CD4-positive, alpha-beta T cell treated with Interleukin-6 at 100 ng/mL for 8 hours (primary cell): ENCODE measurements around the gene INSYN2B.

ENCODE experiments used
- DNase-seq: peaks from one replicate; pipeline ENCODE4 v3.0.0-alpha.2; 2020; ENCODE audit warnings: mixed read lengths, low spot score

INSYN2B gene

DNA sequence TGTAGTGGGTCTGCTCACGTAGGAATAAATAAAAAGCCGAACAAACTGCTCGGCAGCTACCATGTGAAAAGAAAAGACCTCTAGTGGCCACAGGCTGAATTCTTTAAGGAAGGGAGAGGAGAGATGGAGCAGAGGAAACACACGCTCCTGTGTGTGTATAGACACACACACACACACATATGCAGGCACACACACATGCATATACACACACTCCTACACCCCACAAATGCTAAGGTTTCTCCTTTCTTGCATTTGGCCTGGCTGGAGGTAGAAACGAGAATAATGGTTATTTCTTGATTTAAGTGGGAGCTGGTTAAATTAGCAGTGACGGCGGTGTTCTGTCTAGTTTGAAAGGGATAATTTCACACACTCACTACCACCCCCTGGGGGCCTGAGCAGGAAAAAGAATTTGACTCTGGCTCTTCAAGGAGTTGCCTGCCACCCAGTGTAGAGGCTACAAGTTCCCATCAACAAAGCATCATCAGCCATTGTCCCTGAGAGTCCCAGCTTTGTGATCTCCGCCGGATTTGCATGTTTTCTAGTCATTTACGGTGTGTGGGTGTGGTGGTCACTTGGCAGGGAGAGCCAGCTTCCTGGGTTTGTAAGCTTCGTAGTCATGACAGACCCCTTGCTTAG is at the start of gene INSYN2B:
Gene INSYN2B, minus strand, starts transcription at position 78 of the 636 bp plus-strand sequence. CDS start 96,597 bp downstream, outside the sequence.
- DNase-seq: no peak

DNA sequence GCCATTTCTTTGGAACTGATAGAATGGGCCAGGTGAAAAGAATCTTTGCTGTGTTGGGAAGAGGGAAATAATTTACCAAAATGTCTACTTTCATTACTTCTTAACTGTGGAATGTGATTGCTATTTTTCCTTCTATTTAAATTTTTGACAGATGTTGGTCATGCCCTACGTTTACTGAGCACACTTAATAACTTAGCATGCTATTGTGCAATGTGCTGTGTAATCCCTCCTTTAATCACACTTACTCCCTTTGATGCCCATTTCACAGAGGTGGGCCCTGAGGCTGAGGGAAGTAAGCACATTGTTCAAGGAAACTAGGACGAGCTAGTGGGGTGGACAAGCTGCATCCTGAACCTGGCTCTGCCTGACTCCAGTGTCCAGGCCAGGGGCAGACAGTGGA is 47.8 kb upstream of the INSYN2B start:
- DNase-seq: no peak

DNA sequence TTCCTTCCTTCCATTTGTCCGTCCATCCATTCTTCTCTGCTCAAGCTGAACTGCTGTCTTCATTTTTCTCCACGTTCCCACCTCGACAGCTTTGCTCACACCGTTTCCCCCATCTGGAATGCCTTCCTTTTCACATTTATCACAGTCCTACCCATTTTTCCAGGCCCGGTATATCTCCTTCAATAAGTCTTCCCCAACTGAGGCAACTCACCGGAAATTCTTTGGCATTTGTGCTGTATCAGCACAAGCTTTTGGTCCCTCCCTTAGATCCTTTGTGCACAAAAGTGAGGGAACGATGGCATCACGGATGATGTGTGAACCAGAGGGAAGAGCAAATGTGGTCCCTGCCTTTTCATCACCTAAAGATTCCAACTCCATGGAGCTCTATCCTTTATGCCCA is 45.6 kb upstream of the INSYN2B start:
- no peak for DNase-seq

DNA sequence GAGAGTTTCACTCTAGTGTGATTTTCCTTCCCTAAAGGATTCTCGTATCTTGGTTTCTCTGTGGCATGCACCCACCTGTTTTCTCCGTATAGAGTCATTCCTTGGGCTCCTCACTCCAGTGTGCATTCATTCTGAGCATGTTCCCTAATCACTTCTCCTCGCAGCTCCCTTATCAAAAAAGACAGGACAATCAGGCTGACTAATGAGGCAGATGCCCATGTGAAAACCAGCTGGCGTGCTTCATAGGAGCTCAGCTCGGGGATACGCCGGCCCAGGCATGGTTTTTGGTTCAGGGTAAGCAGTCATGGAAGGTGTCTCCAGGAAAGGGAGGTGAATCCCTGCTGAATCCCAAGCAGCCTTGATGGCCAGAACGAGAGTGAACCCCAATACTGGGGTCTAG is 41.2 kb upstream of the INSYN2B start:
- DNase-seq: no peak

DNA sequence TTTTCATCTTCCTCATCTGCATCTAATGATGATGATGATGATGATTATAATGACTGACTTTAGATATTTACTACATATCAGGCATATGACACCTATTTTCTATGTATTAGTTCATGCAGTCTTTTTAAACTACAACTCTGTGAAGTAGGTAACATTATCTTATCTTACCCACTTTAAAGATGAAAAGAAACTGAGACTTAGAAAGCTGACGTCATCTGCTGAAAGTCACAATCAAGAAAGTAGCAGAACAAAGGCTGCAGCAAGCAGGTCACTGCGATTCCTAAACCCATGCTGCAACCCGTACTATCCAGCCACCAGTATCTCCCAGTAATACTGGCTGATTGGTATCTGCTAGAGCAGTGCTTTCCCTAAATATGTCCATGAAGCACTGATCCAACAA is 40.1 kb upstream of the INSYN2B start:
- no peak for DNase-seq

DNA sequence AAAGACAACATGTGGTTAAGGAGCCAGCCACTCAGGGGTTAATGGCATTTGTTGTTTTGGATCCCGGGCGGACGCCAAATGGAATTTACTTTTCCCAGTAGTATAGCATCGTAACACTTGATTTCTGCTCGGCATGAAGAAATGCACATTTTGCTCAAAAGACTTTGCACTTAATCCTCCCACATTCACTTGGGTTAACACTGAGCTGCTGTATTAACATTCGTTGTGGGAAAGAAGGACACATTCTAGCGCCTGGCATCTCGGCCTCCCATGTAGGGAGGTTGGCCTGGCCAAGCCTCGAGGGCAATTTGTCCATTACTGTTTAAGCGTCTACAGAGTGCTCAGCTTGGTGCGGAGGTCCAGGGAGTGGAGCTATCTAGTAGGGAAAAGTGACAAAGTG is 32.3 kb upstream of the INSYN2B start:
- DNase-seq: no peak

DNA sequence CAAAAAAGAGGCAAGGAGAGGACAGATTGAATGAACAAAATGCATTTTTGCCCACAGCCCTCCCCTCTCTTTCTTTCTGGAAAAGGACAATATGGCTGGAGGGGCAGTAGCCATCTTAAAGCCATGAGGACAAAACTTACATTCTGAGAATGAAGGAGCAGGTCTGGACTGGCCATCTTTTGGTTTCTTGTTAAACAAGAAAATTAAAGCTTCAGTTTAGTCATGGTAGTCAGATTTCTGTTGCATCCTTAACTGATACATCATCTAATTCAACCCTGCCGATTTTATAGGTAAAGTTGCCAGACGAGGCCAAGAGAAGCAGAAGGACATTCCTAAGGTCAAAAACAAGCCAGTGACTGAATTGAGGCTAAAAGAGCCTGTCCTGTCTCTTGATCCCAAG is 31.5 kb upstream of the INSYN2B start:
- DNase-seq: no peak

DNA sequence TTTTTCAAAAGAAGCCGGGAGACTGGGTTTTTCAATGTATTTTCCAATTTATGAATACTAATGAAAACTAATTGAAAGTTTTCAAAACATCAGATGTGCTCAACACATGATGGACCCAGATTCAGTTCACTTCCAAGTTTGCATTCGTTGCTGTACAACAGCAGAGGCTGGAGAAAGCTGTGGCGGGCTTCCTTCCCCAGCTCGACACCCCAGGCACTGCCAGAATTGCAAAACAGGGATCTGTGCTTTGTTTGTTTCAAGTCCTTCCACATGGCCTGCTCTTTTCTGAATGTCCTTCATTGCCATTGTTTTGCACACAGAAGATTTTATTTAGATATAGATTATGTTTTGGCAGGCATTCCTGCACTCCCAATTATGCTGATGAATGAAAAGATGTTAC is 30.3 kb upstream of the INSYN2B start:
- DNase-seq: no peak

DNA sequence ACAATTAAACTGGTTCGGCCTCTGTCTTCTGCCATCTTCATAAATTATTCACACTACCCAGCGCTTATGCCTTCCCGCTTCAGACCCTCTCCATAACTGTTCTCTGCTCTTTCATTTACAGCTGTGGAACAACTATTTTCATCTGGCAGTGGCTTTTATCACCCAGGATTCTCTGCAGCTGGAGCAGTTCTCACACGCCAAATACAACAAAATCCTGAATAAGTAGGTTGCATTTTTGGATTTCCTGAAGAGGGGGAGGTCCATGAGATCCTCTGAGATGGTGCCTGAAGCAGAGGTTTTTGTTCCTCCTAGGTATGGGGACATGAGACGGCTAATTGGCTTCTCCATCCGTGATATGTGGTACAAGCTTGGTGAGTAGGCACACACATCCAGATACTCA is 28.1 kb upstream of the INSYN2B start:
- no peak for DNase-seq

DNA sequence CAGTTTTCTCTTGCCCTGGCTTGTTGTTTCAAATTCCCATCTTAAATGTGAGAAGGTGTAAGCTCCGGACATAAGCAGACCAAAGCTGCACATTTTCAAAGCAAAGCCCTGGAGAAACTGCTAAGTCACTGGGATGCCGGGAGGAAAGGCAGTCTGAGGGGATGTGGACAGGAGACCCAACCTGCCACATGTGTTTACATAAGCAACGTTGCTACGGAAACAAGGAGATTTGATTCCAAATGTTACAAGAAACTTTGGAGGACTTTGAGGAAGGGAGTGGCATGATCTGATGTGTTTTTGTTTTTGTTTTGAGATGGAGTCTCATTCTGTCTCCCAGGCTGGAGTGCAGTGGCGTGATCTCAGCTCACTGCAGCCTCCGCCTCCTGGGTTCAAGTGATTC is 25.7 kb upstream of the INSYN2B start:
- no peak for DNase-seq

DNA sequence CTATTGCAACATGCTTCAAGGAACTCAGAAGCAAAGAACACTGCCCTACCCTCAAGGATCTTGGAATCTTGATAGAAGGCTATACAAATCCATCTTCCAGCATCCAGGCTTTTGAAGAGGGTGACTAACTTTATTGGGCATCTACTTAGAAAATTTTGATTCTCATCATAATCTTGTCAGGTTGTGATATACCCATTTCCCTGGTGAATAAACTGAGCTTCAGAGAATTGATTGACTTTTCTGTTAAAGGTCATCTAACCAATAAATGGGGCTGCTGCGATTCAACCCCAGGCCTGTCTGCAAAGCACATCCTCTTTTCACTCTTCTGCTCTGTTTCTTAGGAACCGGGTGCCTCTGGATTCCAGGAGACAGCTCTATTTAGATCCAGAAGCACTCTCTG is 19.9 kb upstream of the INSYN2B start:
- no peak for DNase-seq

DNA sequence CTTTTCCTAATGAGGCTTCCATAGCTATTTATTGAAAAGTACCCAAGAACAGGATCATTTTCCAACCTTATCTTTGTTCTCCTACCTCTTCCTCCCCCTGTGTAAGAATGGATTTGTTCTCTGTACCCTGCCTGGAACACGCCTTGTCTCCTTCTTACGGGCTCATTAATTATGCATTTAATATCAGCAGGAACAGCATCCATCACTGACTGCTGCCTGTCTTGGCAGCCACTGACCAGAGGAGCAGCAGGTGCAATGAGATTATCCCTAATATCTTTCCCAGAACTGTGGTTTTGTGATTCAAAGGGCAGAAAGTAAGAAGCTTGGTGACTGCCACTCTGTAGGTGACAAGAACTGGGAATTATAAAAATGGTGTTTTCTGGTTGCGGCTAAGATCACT is 19.3 kb upstream of the INSYN2B start:
- DNase-seq: no peak

DNA sequence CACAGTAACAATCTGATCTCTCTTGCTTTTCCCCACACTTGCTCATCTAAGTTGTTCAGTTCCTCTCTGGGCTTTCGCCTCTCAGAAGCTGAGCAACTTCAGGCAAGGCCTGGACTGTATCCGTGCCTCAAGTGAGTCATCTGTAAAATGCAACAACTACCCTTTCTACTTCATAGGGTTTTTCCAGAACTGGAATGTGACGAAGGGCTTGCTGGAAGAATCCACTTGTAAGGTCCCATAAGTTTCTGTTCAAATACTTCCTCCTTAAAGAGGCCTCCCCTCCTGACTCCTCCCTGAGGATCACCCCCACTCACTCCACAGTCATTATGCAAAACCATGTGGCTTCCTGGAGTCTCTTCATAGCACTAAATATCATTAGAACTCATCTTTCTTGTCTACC is 17.5 kb upstream of the INSYN2B start:
- DNase-seq: no peak

DNA sequence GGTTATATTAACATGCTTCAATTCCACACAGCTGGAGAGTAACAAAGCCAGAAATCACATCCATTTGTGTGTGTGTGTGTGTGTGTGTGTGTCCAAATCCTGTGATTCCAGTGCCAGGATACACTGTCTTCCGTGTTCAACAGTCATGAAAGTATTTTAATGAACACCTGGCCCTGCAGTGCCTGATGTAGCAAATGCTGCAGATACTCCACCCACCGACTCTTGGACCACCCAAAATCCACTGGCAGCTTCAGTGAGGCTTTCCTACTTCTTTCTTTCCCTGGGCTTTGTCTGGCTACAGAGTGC is 13.1 kb upstream of the INSYN2B start:
- DNase-seq: no peak

DNA sequence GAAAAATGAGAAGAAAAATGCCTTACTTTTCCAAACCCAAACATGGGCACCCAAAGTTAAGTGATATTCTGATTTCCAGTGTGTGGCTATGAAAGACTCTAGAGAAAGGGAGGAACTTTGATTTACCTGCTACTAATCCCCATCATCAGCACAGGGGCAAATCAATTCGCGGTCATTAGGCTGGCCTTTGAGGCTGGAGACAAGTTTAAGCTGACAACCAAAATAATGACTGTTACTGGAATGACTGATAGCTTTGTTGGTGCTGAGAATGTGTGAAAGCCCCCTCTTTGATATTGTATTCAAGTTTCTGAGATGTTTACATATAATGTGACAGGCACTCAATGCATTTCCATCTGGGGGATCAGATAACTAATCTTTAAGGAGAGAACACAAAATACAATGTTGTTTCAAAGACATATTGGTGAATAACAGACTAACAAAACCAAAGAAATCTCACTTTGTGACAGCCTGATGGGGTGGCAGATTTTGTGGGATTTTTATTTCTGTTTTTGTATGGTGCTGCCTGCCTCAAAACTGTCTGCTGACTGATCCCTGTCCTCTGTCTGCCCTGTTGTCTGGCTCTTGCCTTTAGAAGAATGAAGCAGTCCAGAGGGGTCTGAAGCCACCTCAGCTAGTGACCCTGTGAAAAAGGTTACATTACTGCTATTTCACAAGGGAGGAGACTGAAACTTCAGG is 12.6 kb upstream of the INSYN2B start:
- no peak for DNase-seq

DNA sequence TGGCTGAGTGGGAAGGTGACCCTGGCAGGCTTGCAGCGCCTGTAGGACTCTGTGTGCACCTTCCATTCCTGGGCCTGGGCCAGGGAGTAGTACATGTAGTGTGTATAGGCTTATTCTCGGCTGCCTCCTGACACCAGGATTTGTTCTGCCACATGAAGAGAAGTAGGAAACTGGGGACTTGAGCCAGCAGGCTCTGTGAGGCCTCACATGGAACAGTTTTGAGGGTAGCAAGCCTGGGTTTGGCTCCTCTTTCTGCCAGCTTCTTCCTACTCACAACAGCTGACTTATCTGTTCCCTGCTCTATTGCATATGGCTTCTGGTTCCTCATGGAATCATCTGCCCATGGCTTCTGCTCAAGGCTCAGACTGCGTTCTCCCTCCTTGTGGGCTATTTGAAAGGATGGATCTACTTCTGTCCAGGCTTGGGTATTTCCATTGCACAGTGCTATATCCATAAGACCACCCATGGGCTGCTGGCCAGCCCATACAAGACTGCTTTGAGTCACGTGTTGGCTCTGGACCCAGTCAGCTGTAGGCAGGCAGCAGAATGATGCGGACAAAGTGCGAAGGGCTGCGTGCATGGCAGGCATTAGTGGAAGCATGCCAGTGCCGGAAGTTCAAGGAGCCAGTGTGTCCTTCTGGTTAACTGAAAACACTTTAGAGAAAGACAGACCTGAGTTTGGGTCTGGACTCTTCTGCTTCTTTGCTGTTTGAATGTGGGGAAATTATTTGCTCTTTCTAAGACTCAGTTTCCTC is 11.0 kb upstream of the INSYN2B start:
- DNase-seq: no peak

DNA sequence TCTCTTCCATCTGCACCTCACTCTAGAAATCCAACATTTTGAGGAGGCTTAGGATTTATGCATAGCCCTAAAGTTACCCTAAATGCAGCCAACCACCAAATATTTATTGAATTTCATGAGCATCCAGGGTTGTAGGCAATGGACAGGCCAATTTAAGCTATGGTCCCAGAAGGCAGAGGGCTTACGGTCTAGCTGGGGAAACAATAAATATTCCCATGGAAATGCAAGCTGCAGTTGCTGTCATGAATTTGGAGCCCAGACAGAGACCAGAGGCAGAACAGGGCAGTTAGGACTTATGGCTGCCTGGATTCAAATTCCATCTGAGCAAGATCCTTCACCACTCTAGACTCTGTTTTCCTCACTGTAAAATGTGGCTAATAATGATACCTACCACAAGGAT is 9.1 kb upstream of the INSYN2B start:
- no peak for DNase-seq

DNA sequence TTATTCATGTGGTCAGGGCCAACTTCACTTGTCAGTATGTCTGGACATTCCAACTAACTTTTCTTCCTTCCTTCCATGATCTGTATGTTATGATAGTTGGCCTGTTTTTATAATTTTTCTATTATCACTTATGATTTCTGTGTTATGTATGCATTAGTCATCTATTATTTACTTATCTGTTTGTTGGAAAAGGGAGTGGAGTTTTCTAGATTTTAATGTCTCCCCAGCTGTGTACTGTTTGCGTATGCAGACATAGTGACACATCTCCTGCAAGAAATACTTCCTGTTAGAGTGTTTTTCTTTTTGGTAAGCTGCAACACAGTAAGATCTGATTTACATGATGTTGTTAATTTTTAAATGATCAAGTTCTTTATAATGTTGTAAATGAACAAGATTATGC is 8.7 kb upstream of the INSYN2B start:
- no peak for DNase-seq

DNA sequence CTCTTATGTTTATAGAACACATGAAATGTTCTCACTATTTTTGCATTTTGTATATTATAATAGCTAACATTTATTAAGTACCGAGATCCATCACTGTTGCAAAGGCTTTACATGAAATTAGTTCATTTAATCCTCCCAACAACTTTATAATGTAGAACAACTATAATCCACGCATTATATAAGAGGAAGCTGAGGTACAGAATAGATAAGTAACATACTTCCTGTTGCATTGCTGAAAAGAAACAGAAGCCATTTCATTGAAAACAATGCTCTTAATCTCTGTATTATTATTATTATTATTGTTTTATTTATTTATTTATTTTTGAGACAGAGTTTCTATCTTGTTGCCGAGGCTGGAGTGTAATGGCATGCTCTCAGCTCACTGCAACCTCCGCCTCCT is 7.9 kb upstream of the INSYN2B start:
- DNase-seq: no peak

DNA sequence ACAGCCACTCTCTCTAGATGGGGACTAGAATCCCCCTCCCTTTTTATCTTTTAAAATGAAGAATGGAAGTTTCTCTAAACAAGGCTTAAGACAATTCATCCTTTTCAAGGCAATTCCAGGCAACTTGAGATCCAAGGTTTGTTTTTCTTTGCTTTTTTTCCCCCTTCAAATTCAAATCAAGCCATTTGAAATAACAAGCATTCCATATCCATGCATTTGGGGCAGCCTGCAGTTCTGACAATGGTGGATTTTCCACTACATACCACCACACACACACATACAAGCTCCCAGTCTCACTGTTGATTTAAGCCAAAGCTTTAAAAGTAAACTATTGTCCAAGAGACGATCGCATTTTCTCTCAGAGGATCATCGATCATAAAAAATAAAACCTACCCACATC is 424 bp downstream of the INSYN2B start:
- no peak for DNase-seq

DNA sequence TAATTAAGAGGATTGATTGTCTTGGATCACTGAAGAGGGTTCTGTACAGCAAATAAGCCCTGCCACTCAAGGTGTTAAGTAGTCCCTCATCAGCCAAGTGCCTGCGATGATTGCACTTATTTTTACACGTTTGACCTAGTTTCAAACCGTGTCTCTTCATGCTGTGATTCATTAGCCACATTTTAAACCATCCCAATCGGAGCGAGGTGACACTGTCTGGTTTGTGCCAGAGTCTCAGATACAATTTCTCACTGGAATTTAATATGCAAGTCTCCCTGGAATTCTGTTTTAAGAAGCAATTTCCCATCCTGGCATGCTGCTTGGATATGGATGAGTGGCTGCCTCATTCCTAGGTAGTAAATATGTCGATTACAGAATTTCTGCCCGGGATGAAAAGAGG is 1.6 kb downstream of the INSYN2B start:
- no peak for DNase-seq

DNA sequence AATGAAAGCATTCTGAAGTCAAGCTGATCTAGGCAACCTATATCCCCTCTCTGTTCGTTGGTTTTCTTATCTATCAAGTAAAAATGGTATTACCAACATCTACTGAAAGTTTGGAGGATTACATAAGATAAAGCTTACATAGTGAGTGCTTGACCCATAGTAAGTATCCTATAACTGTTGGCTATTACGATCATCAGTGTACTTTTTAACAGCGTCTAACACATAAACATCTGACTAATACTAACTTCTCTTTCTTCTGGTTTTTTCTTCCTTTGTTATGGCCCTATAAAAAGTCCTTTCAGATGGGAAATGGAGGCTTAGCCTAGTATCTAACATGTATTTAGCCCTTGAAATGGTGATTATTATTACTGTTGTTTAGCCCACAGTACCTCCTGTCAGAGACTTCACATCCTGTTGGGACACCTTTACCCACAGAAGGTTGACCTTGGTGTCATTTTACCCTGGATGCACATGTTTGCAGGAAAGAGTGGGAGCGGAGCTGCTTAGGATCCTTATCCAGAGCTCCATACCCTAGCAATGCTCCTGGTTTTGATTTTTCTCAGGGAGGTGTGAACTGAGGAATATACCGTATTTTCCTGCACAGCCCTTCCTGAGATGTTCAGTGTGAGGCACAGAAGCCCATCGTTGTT is 6.0 kb downstream of the INSYN2B start:
- no peak for DNase-seq

DNA sequence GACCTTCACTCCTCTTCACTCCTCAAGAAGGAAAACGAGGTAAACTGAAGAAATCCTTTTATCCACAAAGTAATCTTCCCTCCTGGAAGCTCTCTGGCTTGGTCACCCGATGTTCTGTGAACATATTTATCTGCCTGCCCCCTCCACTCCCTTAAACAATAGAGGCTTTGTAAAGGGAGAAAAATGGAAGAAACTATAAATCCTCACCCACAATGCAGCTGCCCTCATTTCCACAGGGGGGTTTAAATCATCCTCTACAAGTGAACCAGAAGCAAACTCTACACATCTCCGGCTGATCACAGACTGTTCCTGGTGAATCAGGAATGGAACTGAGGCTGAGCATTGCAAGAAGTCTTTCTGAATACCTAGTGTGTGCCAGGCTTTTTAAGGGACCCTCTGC is 7.2 kb downstream of the INSYN2B start:
- DNase-seq: no peak
